GM12874 (cell line): ENCODE measurements around the gene SPATA17.
A peak's percentile ranks its signal among the peaks of the same experiment; 100 is the strongest.

Source experiments
- CTCF ChIP-seq: IDR thresholded peaks from 2 replicates; pipeline ENCODE4 v1.5.1; 2011; ENCODE audit warnings: low read depth, mild to moderate bottlenecking, control low read depth, low read length, moderate library complexity; ENCODE audit not compliant: insufficient read depth

The SPATA17 gene

GRCh38 chr1:217911908-217912307 lies 280.8 kb downstream of the SPATA17 start:
- 0 out of 2 replicates have a peak, but pooled peaks have one; percentile 3 for TF ChIP-seq CTCF

DNA sequence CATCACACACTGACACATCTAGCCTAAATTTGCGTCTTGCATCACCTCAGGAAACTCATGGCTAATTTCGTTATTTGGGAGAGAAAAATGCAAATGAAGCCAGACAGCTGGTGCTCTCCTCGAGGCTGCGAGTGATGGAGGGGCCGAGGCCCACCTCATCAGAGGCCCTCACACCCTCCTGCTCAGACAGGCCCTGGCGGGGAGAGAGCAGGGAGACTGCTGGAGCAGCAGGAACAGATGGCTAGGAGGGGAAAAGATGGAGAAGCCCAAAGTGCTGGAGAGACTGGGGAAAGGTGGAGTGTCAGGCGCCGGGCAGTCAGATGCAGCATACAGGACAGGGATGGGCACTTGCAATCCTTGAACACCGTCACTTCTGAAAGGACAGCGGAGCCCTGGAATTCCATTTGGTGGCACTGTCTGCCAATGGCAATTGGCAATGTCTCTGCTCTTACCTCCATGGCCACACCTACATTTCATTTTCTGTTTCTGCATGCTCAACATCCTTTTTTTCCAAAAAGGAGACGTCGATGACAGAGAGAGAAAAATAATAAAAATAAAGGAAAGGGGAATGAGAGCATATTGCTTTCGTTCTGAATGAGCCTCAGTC lies 286.2 kb downstream of the SPATA17 start:
- no peak for TF ChIP-seq CTCF

DNA sequence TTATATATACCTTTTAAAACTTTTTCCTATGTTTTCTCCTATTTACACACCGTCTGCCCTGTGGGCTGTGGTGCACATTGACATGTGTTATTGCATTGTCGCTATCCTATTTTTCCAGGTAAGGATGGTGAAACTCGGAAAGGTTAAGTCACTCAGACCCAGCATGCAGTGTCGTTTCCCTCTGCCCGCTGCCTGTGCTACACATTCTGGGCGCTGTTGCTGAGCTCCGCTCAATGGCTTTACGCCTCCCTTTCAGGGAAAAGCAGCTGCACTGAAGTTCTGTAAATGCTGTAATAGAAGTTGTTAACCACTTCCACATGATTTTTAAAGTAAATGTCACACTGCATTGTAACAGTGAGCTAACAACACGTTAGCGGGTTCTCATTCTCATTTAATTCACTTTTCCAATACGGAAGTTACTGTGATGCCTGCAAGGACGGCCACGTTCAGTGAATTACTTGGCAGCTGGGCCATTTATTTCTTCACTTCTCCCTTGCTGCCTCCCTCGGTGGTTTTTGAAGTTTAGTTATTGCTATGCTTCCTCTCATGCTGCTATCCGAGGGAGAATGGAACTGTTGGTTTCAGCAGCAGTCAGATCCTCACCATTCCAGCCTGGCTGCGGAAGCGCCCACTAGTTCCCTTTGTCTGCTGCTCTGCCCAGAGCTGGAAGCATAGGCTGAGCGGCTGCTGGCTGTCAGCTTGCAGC lies 288.7 kb downstream of the SPATA17 start:
- no peak for TF ChIP-seq CTCF
